DMS53 treated with DMSO at 0.1 percent for 48 hours (cell line): Measurements from ENCODE around the gene IL16.

ENCODE experiments used
- DNase-seq: peaks from one replicate; lab custom pipeline; 2025; ENCODE audit not compliant: unreplicated experiment; lab: John Stamatoyannopoulos, UW

Gene IL16

DNA sequence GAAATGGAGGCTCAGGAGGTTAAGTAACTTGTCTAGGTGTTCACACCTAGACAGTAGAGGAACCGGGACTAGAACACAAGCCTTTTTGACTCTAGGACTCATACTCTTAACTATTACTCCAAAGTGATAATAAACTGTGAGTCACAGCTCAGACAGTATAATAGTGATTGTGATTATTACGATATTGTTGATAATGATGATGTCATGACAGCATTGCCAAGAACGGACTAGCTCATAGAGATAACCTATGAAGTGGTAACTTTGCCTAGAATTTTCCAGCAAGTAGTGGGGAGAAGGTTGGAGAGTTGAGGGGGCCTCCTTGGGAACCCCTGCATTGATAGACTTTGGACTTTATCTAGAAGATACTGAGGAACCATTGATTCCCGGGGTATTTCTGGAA is 93.2 kb downstream of the IL16 start:
- DNase-seq: no peak

DNA sequence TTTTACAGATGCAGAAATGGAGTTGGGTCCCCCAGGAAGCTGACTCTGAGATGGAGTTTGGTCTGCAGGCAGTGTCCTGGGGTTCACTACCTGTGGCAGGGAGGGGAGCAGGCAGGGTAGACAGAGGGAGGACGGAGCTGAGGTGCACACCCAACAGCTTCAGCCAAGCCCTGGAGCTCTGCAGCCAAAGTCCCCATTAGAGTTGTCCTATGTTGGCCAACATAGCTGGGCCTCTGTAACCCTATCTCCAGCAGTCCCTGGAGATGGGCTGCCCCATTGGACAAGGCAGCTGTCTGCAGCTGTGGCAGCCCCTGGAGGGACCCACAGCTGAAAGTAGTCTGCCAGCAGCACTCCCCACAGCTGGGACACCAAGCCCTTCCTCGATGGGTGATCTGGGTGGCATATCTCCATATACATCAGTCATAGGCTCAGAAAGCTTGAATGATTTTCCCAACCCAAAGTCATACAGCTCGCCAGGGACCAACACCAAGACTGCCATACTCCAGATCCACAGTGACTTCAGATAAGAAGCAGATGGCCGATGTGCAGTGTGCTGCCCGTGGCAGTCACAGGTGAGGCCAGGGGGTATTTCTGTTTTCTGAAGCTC is 95.3 kb downstream of the IL16 start:
- no peak for DNase-seq

DNA sequence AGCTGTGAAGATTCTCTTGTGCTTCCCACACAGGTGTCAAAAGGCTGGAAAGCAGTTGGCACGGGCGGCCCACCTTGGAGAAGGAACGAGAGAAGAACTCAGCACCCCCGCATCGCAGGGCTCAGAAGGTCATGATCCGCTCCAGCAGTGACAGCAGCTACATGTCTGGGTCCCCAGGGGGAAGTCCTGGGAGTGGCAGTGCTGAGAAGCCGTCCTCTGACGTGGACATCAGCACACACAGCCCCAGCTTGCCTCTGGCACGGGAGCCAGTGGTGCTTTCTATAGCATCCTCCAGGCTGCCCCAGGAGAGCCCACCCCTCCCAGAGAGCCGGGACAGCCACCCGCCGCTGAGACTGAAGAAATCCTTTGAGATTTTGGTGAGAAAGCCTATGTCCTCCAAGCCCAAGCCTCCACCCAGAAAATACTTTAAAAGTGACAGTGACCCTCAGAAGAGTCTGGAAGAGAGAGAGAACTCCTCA is 95.9 kb downstream of the IL16 start:
- DNase-seq: no peak

DNA sequence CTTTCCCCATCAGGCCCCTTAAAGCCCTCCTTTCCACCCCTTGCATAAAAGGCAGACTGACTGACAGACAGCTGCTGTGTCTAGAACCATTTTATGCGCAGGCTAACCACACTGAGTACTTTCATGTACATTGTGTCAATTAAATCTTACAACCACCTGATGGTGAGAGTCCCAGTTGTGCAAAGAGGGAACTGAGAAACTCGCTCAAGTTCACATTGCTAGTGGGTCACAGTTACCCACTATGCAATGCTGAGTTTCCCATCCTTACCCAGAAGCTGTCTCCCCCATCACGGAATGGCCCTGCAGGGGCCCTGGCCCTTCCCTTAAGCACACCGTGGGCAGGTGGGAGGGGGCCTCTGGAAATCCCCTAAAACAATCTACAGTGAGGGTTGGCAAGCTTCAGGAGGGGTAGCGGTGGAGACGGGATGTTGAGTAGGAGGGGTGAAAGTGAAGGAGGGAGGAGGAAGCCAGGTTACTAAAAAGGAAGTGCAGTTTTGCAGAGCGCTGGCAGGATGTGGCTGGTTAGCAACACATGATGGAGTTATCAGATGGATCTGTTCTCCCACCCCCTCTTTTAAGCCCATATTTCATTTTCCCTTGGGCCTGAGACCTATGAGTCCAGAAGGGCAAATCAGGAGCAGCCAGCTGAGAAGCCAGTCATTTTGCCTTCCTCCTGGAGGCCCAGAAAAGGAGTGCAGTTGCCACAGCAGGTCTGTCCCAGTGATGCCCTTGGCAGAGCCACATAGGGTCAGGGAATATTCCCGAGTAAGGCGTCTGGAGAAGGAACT is 97.2 kb downstream of the IL16 start:
- no peak for DNase-seq

GRCh38 chr15:81294516-81294880 is 97.8 kb downstream of the IL16 start:
- DNase-seq: no peak

- no peak for DNase-seq
Measured at GRCh38 chr15:81295486-81296121, 98.9 kb downstream of the IL16 start.

- no peak for DNase-seq
Measured at GRCh38 chr15:81296186-81296585, 99.5 kb downstream of the IL16 start.

DNA sequence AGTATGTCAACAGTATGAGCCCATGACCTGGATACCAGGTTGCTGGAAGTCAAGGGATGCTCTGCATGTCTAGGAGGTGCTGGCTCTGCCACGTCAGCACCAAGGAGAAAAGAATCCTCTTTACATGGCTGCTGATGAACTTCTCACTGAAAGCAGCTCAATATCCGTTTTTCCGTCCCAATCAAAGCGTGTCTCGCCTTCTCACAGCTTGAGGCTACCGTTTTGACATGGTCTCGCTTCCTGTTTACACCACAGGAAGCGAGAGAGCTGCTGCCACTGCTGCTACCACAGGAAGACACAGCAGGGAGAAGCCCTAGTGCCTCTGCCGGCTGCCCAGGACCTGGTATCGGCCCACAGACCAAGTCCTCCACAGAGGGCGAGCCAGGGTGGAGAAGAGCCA is 100.0 kb downstream of the IL16 start:
- no peak for DNase-seq

GRCh38 chr15:81297147-81297572 is 100.5 kb downstream of the IL16 start:
- no peak for DNase-seq

DNA sequence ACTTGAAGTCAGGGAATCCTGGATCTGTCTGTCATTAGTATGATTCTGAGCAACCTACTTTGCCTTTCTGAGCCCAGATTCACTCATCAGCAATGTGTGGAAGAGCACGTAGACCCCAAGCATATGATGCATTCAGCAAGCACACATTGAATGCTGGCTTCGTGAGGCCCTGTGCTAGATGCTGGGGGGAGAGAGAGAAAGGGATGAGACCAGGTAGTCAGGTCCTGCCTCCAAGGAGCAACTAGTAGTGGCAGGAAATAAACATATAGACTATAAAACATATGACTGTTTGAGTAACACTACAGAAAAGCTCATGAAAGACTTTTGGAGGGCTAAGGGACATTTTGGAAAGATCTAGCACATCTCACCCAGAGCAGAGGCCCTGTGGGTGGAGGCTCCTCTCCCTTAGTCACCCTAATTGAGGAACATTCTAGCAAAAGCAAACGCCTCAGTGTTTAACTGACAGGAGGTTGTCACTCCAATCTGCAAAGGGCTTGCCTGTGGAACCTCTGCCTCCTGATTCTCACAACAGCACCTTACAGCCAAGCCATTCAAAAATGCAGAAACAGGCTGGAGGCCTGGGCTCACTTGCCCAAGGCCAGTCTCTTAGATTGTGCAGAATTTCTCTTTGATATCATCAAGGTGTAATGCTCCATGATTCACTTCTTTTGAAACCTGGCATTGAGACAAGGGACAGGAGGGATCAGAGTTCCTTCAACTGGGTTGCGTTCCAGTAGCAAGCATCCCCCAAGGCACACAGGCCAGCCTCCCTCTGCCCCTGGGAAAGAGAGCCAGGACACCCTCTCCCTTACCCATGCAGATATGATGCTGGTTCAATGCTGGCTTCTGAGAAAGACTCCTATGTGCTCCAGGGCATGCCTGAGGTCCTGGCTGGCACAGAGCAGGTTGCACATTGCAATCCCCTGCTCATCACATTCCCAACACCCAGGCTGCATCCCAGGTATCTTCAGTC is 101.2 kb downstream of the IL16 start:
- DNase-seq: no peak

DNA sequence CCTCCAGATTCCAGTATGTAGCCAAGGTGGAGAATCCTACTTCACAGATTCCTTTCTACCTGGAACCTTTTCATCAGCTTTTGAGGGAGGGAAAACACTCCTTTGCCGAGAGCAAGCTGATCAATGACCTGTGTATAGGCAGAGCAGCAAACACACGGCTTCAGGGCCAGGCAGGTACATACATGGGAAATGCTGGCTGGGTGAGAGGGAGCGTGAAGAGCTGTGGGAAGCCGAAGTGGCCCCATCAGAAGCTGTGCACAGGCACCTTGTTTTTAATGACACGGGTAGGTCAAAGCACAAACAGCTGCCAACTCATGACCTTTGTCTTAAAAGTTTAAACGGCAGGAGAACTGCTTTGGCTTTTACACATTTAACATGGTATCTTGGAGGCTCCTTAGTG is 101.9 kb downstream of the IL16 start:
- DNase-seq: no peak

GRCh38 chr15:81299156-81299555 is 102.5 kb downstream of the IL16 start:
- DNase-seq: no peak

DNA sequence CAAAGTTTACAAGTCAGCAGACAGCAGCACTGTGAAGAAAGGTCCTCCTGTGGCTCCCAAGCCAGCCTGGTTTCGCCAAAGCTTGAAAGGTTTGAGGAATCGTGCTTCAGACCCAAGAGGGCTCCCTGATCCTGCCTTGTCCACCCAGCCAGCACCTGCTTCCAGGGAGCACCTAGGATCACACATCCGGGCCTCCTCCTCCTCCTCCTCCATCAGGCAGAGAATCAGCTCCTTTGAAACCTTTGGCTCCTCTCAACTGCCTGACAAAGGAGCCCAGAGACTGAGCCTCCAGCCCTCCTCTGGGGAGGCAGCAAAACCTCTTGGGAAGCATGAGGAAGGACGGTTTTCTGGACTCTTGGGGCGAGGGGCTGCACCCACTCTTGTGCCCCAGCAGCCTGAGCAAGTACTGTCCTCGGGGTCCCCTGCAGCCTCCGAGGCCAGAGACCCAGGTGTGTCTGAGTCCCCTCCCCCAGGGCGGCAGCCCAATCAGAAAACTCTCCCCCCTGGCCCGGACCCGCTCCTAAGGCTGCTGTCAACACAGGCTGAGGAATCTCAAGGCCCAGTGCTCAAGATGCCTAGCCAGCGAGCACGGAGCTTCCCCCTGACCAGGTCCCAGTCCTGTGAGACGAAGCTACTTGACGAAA is 103.1 kb downstream of the IL16 start:
- no peak for DNase-seq

DNA sequence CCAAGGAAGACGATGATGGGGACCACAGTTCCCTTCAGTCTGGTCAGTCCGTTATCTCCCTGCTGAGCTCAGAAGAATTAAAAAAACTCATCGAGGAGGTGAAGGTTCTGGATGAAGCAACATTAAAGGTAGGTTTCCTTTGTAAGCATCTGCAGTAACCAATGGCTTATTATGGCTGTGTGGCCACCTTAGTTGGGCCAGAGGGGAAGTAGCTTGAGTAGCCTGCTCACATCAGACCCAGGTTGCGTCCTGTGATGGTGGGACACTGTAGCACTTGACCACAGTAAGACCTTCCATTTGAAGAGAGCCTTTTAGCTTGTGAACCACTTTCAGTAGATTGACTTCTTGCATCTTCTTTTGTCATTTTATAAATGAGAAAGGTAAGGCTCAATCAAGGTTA is 104.7 kb downstream of the IL16 start:
- no peak for DNase-seq

- DNase-seq: no peak
Measured at GRCh38 chr15:81301815-81302399, 105.2 kb downstream of the IL16 start.

DNA sequence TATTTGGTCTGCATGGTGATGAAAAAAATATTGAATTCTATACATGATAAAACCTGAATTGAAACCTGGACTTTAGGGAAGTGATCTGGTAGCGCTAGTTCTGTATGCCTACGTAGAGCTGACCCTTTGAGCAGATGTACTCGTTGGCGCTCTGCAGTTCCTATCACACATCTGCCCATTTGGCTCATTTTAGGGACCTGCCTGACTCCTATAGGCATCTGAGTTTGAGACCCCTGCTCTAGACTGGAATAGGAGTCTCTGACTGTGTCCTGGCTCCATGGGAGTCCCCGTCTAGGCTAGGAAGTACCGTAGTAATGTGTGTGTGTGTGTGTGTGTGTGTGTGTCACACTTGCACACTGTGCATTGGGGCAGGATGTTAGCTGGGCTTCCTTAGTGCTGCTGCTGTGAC is 106.0 kb downstream of the IL16 start:
- no peak for DNase-seq

DNA sequence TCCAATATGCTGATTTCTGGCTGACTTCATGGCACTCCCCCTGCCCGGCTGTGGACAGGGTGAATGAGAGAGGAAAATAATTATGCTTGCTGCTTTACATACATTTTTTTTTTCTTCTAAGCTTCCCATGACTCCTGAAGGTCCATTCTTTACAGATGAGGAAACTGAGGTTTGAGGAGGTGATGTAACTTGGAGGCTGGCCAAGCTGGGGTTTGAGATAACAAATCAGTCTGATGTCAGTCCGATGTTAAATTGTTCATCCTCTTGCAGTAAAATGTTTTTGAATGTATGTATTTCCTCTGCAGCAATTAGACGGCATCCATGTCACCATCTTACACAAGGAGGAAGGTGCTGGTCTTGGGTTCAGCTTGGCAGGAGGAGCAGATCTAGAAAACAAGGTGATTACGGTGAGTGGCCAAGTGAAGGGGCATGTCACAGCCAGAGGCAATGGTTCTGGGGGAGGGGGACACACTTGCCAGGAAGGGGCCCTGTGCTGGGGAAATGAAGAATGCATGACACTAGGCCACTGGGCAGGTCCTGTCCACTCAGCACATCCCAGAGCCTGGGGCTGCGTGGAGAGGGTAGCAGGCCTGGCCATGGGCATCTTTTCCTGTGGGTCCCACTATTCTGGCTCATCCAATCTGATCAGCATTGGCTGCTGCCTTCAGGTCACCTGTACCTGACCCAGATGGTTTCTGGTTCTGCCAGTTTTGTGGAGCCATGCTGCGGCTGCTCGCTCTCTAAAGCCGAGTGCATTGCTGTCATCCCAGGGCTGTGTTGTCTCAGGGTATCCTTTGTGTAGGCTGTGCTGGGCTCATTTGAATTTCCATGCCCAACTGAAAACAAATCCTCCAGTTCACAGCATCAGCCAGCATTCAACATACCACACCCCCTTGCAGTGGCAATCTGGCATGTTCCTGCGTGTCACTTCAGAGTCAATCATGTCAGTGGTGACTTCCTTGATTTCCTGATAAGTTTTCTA is 106.9 kb downstream of the IL16 start:
- no peak for DNase-seq

DNA sequence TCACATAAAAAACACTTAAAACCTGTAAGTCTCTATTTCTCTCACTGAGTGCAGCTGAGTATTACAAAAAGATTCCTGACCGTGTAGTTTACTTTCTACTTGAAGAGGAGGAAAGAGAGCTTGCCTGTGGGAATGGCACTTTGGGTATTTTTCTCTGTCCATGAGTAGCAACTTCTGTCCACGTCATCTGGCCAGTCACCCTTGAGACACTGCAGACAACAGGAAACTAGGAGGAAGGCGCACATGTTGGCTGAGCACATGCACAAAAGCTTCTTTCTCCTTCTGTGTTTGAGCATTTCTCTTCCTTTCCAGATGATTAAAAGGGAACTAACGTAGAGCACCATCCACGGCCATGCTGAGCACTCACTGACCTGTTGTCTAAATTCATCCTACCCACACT is 107.5 kb downstream of the IL16 start:
- DNase-seq: no peak

GRCh38 chr15:81308260-81308659 is 111.6 kb downstream of the IL16 start:
- DNase-seq: no peak
